ENCODE results near the gene NPIPB13. TPM values are rescaled to one million over a fixed set of nuclear protein-coding genes. Genes with fewer than 3 reads are reported as not detected.
"Not testable (repeated sequence)": the region's sequence is repeated elsewhere in the genome, so short reads cannot be mapped to it uniquely, and the experiment has no call there.

Gene NPIPB13
- total RNA-seq (10 to 100 TPM; 30.8 to 40.8 TPM), polyA plus RNA-seq (under 1 TPM; 0.22 to 0.59 (median 0.40) TPM), total RNA-seq (0.37 to 2.6 (median 1.4) reads per million in 6 experiments)

DNA sequence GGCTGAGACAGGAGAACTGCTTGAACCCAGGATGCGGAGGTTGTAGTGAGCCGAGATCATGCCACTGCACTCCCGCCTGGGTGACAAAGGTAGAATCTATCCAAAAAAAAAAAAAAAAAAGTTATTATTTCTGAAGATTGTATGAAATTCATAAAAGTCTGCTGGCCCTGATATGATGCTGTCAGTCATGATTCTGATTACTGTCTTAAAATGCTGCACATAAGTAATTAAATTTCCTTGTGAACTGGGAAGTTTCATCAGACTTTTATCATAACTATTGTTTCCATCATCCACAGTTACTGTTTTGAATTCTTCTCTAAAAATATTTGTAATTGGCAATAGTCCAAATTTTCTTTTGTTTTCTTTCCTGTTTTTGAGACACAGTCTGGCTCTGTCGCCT is at the start of gene NPIPB13:
TSS of gene NPIPB13 (minus strand) at position 101 of the 400 bp plus-strand sequence. CDS start 2,906 bp downstream, outside the sequence.
- H3K27me3 Mint-ChIP-seq, H3K36me3 Mint-ChIP-seq, H3K9me3 Mint-ChIP-seq, H3K4me3 Mint-ChIP-seq, H3K27ac Mint-ChIP-seq, H3K4me1 Mint-ChIP-seq, DNase-seq, ATAC-seq, POLR2A ChIA-PET: not testable (repeated sequence)

DNA sequence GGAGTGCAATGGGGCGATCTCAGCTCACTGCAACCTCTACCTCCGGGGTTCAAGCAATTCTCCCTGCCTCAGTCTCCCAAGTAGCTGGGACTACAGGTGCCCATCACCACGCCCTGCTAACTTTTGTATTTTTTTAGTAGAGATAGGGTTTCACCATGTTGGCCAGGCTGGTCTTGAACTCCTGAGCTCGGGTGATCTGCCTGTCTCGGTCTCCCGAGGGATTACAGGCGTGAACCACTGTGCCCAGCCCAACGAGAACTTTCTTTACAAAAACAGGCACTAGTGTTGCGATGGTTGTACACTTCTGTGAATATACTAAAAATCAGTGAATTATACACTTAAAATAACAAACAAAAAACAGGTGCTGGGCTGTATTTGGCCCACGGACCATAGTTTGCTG is 34.1 kb upstream of the NPIPB13 start:
- DNase-seq, H3K4me1 Mint-ChIP-seq, H3K4me3 Mint-ChIP-seq, H3K9me3 Mint-ChIP-seq, H3K27ac Mint-ChIP-seq, POLR2A ChIA-PET, H3K36me3 Mint-ChIP-seq, ATAC-seq, H3K27me3 Mint-ChIP-seq: not testable (repeated sequence)

DNA sequence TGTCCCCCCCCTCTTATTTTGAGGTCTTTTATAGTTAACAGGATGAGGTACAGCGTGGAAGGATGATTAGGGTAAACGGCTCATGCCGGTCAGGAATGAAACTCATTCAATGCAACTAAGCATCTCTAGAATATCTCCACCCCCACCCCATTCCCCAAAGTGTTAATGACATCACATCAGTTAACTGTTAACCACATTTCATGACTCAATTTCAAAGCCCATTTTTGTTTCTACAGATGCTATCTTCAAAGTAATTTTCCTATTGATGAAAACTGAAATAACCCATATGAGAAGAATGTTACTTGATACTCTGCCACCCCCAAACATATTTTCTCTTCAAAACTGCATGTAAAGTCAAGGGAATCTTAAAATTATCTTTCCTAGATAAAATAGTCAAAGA is 30.2 kb upstream of the NPIPB13 start:
- H3K4me1 Mint-ChIP-seq, H3K9me3 Mint-ChIP-seq, H3K27me3 Mint-ChIP-seq, H3K27ac Mint-ChIP-seq, POLR2A ChIA-PET, DNase-seq, H3K4me3 Mint-ChIP-seq, ATAC-seq: not testable (repeated sequence)
- peaks cover 0 to 11% (median 0%) of the 10 kb centered on the region in 3 donors for H3K36me3 Mint-ChIP-seq

DNA sequence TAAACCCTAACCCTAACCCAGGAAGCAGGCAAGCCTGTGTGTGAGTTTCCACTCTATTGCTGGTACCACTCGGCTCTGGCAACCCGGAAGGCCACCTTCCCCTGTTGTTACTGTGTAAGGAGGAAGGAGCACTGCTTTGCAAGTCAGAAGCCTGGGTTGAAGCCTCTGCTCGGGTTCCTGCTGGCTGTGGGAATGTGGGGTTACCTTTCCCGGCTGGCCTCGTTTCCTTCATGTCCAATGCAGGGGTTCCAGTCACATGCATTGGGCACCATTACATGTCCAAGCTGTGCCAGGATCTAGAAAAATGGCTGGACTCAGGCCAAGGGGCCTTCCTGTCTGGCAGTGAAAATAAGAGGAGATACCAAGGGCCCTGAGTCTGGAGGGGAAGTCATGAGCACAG is 31.2 kb downstream of the NPIPB13 start:
- H3K36me3 Mint-ChIP-seq, H3K27ac Mint-ChIP-seq, H3K4me1 Mint-ChIP-seq, POLR2A ChIA-PET, H3K4me3 Mint-ChIP-seq, H3K27me3 Mint-ChIP-seq, H3K9me3 Mint-ChIP-seq, ATAC-seq: not testable (repeated sequence)
- DNase-seq = peak in 2 of 10 donors; percentile 0 to 8

DNA sequence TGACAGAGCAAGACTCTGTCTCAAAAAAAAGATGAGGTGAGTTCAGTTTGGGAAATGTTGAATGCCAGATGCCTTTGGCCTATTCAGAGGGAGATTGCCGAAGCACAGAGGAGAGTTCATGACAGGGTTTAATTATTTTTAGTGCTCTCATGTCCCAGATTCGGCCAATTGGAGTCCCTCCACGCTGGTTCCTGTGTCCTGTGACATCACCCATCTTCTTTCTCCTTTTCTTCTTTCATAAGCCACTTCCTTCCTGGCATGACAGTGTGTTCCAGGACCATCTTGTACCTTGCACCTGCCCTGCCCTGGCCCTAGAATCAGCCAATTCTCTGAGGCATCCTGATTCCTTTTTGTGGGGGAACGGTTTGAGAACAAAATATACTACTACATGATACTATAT is 36.9 kb downstream of the NPIPB13 start:
- H3K9me3 Mint-ChIP-seq, POLR2A ChIA-PET, H3K27ac Mint-ChIP-seq, H3K36me3 Mint-ChIP-seq, H3K4me1 Mint-ChIP-seq, H3K27me3 Mint-ChIP-seq, H3K4me3 Mint-ChIP-seq, DNase-seq: not testable (repeated sequence)
- peak; percentile 68 to 87 for ATAC-seq

DNA sequence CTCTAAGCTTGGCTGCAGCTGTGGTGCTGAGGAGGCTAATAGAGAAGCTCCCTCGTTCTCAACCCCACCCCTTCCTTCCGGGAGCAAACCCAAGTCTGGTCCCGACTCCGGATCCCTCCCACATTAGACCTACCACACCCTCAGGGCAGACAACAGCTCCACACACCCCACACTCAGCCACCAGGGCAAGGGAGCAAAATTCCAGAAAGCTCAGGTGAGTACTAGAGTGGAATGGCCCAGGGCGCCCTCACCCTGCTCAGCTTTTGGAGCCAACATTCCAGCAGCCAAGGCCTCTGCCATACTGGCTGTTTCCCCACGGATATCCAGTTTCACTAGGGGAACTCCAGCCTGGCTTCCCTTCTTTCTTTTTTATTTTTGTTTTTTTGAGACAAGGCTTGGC is 39.2 kb downstream of the NPIPB13 start:
- H3K27ac Mint-ChIP-seq, H3K9me3 Mint-ChIP-seq, POLR2A ChIA-PET, H3K4me1 Mint-ChIP-seq, H3K36me3 Mint-ChIP-seq, H3K27me3 Mint-ChIP-seq: not testable (repeated sequence)
- peak in 1 of 2 donors; percentile 24 for ATAC-seq
- peak in 2 of 10 donors; percentile 1 to 19 for DNase-seq
- H3K4me3 Mint-ChIP-seq = peak overlapping the region in 1 of 10 donors; percentile 39

DNA sequence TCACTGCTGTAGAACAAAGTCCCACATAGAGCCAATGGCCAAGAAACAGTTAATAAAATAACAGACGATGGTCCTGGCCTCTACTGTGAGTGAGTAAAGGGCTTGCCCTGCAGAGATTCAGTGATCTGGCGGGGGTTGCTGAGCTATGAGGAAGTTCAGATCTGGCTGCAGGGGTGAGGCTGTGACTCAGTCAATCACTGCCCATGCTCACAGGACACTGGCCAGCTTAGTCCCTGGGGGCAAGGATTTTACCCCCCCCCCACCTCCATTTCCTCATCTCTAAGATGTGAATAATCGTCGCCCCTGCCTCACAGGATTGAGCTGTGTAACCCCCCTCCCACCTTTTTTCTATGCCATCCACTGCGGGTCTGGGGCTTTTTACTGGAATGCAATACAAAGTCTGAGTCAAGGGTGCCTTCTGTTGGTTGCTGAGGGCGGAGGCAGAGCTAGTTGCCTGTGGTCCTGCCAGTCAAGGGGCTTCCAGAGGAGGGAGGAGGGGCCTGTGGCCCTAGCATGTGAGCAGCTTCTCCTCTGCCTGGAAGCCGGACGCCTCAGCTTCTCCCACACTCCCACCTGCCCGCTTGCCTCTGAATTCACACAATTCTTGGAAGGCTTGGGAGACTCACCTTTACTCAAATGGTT is 41.1 kb downstream of the NPIPB13 start:
- H3K27me3 Mint-ChIP-seq, H3K27ac Mint-ChIP-seq, H3K9me3 Mint-ChIP-seq, ATAC-seq, H3K36me3 Mint-ChIP-seq, H3K4me1 Mint-ChIP-seq, POLR2A ChIA-PET: not testable (repeated sequence)
- peak in 1 of 10 donors; percentile 15 for DNase-seq
- H3K4me3 Mint-ChIP-seq = peak overlapping the region in 1 of 10 donors; percentile 74

DNA sequence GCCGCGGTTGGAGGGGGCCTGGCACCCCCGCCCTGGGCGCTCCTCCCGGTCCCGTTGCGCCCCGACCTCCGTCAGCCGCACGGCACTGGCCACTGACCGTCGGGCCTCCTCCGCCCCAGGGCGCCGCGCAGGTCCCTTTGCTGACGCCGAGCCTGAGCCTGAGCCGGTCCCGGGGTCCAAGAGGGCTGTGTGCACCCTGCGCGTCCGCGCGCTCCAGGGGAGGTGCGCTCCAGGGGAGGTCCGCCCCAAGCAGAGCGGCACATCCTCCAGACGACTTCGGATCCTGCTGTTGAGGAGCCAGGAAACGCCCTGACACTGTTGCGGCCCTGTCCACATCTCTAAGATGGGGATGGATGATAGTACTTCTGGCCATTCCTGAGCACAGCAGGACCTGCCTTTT is 42.0 kb downstream of the NPIPB13 start:
- H3K4me1 Mint-ChIP-seq, DNase-seq, H3K27ac Mint-ChIP-seq, H3K9me3 Mint-ChIP-seq, H3K36me3 Mint-ChIP-seq, POLR2A ChIA-PET, H3K4me3 Mint-ChIP-seq, H3K27me3 Mint-ChIP-seq: not testable (repeated sequence)
- ATAC-seq = peak; percentile 71 to 72

DNA sequence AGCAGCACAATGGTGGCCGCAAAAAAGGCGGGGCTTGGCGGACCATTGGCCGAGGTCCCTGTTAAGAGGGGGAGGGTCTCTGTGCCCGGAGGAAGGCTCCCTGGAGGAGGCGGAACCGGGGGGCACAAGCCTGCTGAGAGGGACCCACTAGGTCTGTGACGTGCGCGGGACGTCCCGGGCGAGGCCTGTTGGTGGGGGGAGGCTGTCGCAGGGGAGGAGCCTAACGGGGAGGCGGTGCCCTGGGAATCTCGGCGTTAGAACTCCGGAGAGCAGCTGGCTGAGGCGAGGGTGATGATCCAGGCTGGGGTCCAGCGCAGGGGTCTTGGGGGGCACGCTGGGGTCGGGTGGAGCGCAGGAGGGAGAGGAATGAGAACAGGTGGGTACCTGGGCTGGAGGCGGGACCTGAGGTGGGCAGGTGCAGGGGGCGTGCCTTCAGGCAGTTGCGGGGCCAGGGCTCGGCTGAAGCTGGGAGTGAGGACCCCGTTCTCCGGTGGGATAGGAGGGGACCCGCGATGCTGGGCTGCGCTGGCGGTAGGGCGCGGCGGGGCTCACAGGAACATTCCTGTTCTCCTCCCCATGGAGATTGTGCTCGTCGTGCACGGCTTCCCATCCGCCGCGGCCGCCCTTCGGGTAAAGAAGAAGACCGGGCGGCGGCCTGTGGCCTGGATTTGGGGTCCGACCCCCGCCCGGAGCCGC is 42.6 kb downstream of the NPIPB13 start:
- H3K36me3 Mint-ChIP-seq, H3K27me3 Mint-ChIP-seq, H3K27ac Mint-ChIP-seq: not testable (repeated sequence)

DNA sequence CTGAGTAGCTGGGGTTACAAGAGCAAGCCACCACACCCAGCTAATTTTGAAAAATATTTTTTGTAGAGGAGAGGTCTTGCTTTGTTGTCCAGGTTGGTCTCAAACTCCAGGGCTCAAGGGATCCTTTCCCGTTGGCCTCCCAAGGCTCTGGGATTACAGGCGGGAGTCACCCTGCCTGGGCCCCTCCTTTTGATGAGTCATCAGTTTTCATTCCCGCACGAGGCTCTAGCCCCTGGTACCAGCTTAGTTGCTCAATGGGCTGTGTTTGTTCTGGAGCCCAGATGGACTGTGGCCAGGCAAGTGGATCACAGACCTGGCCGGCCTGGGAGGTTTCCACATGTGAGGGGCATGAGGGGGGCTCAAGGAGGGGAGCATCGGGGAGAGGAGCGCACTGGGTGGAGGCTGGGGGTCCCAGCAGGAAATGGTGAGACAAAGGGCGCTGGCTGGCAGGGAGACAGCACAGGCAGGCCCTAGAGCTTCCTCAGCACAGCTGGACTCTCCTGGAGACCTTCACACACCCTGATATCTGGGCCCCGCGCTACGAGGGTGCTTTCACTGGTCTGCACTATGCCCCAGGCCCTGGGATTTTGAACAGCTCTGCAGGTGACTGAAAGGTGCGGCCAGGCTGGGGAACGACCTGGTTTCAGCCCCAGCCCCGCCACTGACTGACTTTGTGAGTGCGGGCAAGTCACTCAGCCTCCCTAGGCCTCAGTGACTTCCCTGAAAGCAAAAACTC is 48.5 kb downstream of the NPIPB13 start:
- DNase-seq, H3K4me3 Mint-ChIP-seq, H3K27ac Mint-ChIP-seq, POLR2A ChIA-PET, H3K27me3 Mint-ChIP-seq, H3K36me3 Mint-ChIP-seq, H3K9me3 Mint-ChIP-seq, H3K4me1 Mint-ChIP-seq, ATAC-seq: not testable (repeated sequence)

More for the DNA sequence above, 42.6 kb downstream of the NPIPB13 start:
- H3K9me3 Mint-ChIP-seq, POLR2A ChIA-PET, H3K4me3 Mint-ChIP-seq, H3K4me1 Mint-ChIP-seq: not testable (repeated sequence)
- ATAC-seq (peak; percentile 73 to 81), DNase-seq (peak in 4 of 10 donors; percentile 6 to 22 (median 18))

DNA sequence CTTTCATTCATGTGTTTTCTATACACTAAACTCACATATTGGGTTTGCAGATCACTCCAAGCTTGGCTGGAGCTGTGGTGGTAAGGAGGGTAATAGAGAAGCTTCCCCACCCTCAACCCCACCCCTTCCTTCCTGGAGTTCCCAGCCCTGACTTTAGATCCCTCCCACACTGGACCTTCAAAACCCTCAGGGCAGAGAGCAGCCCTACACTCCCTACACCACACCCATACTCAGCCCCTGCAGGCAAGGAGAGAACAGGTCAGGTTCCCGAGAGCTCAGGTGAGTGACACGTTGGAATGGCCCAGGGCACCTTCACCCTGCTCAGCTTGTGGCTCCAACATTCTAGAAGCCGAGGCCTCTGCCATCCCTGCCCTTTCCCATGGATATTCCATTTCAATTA is 49.2 kb downstream of the NPIPB13 start, which contains the start of gene SULT1A3:
TSS of gene SULT1A3 (plus strand) at position 207 of the 400 bp plus-strand sequence. CDS start 1,474 bp downstream, outside the sequence.
- H3K27ac Mint-ChIP-seq, ATAC-seq, H3K9me3 Mint-ChIP-seq, H3K36me3 Mint-ChIP-seq, H3K4me3 Mint-ChIP-seq, DNase-seq, H3K4me1 Mint-ChIP-seq, H3K27me3 Mint-ChIP-seq, POLR2A ChIA-PET: not testable (repeated sequence)

All from naive thymus-derived CD8-positive, alpha-beta T cell (primary cell).